HCEC 1CT (cell line): ENCODE results near the gene RPL31.

Source experiments
- DNase-seq: peaks from one replicate; pipeline ENCODE4 v3.0.0-alpha.2; 2017

RPL31 gene

GRCh38 chr2:100976061-100976460 lies 26.0 kb upstream of the RPL31 start:
- no peak for DNase-seq

GRCh38 chr2:100976645-100977391 lies 25.3 kb upstream of the RPL31 start:
- no peak for DNase-seq

- no peak for DNase-seq
Measured at GRCh38 chr2:100977511-100977910, 24.6 kb upstream of the RPL31 start.

- no peak for DNase-seq
Measured at GRCh38 chr2:100978582-100979191, 23.4 kb upstream of the RPL31 start.

GRCh38 chr2:100980046-100980445 lies 22.0 kb upstream of the RPL31 start:
- DNase-seq = no peak

DNA sequence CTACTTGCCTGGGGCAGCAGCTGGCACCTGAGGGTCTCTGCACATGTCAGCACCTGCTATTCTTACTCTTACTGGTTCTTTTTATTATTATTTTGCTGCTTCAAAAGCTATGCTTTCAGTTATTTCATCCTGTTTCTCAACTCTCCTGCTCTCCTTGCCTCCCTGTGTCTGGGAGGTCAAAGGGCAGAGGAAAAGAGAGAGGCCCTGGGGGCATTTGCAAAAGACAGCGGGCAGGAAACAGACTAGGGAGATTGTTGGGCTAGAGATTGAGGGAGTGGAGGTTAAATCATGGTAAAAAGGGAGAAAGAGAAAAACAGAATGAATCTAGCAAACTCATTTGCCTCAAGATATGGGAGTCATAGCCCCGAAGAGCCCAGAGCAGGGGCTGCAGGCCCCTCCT lies 21.1 kb upstream of the RPL31 start:
- no peak for DNase-seq

- DNase-seq = no peak
Measured at GRCh38 chr2:100982431-100982861, 19.6 kb upstream of the RPL31 start.

- no peak for DNase-seq
Measured at GRCh38 chr2:100983201-100983600, 18.9 kb upstream of the RPL31 start.

DNA sequence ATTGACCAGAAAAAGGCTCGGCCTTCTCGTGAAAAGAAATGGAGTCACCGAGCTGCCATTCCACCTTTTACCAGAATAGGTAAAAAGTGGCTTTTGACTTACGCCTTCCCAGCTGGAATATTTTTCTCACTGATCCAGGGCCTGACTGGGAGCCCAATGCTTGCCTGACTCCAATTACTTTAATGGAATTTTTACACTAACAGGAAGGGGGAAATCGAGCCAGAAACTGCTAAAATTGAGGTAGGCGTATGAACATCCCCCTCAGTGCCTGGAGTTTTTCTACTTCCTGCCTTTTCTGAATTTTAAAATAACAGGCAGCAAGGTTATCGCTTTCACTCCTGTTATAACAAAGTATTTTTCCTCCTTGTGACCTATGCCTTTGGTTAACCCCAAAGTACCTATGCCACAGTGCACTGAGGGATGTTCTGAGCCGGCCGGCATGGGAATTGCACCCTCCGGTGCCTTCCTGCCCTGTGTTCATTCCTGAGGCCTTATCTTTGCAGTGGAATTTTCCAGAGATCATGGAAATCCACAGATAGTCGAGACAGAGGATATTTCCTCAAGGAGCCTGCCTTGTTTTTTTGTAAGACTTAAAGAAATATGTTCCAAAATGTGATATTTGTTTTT lies 18.3 kb upstream of the RPL31 start:
- DNase-seq = no peak

- peak; percentile 56 for DNase-seq
Measured at GRCh38 chr2:100984892-100985307, 17.2 kb upstream of the RPL31 start.

DNA sequence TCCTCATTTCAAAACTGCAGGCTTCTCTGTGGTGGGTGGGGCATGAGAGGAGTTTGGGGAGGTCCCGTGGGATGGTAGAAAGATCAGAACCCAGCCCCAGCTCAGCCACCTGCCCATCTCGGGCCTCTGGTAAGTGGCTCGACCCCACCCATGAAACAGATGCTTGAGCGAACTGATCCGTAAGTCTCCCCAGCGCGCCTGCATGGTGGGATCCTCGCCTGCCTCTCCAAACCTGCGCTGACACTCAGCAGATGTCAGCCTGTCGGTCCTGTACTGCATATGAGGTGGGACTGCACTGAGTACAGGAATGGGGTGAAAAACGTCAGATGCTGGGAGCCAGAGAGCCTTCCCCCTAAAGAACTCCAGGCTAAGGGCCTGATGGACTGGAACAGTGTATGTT lies 15.9 kb upstream of the RPL31 start:
- no peak for DNase-seq

- DNase-seq = no peak
Measured at GRCh38 chr2:100987536-100987935, 14.6 kb upstream of the RPL31 start.

DNA sequence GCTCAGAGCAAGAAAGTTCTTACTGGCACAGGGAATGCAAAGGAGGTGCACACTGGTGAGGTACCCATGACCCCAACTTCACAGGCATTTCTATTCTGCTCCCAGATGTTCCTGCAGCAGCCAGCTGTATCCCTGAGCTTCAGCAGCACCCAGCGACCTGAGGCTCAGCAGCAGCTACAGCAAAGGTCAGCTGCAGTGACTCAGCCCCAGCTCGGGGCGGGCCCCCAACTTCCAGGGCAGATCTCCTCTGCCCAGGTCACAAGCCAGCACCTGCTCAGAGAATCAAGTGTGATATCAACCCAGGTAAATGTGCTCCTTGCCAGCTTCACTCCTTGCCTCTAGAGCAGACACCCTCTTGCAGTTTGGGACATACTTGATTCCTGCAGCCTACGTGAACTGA lies 14.1 kb upstream of the RPL31 start:
- no peak for DNase-seq

GRCh38 chr2:100988630-100989417 lies 13.3 kb upstream of the RPL31 start:
- no peak for DNase-seq

DNA sequence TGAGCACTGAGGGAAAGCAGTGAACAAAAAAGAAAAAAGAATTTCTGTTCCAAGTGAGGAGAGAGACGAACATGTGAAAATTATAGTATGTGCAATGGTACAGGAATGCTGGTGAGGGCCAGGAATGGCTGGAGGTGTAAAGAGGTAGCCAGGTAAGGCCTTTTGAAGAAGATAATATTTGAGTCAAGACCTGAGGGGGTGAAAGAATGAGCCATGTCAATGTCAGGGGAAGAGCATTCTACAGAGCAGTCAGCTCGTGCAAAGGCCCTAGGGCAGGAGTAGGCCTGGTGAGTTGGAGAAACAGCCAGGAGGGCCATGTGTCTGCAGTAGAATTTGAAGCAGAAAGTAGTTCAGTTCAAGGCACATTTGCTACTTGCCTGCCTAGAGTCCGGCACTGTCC lies 12.4 kb upstream of the RPL31 start:
- no peak for DNase-seq

DNA sequence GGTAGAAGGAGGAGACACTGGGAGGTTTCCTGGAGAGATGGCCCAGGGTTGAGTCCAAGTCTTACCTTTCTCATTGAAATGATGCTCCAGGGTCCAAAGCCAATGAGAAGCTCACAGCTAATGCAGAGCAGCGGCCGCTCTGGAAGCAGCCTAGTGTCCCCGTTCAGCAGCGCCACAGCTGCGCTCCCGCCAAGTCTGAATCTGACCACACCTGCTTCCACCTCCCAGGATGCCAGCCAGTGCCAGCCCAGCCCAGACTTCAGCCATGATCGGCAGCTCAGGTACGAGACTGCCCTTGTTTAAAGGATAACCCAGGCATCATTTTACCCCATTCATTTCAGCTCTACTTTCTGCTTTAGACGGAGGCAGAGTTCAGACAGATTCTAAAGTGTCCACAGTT lies 11.9 kb upstream of the RPL31 start:
- DNase-seq = no peak

- no peak for DNase-seq
Measured at GRCh38 chr2:100990650-100991403, 11.3 kb upstream of the RPL31 start.

DNA sequence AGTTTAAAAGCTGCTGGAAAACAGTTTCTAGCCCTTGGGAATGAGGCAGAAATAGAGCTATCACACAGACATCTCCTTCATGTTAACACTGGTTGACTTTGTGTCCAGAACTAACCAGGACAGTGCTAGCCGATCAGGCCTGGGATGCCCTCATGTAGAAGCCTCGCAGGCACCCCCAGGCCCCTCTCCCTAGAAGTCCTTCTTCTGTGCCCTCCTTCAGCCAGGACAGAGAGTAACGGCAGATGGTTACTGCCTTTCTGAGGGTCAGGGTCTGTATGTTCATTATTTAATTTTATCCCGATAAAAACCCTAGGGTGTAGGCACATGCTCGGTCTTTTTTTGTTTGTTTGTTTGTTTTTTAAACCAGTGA lies 10.7 kb upstream of the RPL31 start:
- no peak for DNase-seq

DNA sequence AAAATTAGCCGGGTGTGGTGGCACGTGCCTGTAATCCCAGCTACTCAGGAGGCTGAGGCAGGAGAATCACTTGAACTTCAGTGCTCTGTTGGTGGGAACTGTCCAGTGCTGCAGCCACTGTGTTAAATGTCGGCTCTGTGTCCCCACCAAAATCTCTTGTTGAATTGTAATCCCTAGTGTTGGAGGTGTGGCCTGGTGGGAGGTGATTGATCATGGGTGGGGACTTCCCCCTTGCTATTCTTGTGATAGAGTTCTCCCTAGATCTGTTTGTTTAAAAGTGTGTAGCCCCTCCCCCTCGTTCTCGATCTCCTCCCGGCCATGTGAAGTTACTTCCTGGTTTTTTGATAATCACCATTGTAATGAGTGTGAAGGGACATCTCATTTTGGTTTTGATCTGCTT lies 9.8 kb upstream of the RPL31 start:
- no peak for DNase-seq

- no peak for DNase-seq
Measured at GRCh38 chr2:100993294-100993693, 8.8 kb upstream of the RPL31 start.

DNA sequence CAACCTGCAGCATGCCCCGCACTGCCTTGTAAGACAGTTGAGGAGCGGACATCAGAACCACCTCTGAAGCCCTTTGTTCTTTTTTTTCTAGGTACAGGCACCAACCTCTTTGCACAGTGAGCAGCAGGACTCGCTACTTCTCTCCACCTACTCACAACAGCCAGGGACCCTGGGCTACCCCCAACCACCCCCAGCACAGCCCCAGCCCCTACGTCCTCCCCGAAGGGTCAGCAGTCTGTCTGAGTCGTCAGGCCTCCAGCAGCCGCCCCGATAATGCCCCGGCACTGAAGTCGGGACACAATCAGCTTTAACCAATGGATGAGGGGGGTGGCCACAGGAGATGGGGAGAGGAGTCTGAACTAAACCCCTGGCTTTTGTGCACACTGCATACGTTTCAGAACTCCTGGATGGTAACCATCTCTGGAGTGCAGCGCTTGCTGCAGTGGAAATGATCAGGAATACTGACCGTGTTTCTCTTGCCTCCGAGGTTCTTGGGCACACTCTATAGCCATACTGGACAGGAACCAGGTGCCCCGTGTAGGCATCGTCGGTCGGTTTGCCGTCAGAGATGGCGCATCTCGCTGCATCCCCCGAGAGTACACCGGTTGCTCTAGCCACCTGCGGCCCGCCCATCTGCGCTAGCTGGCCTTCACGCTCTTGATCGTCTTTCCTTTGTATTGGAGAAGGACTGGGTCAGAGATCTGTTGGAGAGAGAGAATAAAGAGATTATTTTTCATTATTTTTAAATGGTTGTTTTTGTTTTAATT lies 6.6 kb upstream of the RPL31 start:
- no peak for DNase-seq
